ENCODE data around the gene SLC6A4.

DNA sequence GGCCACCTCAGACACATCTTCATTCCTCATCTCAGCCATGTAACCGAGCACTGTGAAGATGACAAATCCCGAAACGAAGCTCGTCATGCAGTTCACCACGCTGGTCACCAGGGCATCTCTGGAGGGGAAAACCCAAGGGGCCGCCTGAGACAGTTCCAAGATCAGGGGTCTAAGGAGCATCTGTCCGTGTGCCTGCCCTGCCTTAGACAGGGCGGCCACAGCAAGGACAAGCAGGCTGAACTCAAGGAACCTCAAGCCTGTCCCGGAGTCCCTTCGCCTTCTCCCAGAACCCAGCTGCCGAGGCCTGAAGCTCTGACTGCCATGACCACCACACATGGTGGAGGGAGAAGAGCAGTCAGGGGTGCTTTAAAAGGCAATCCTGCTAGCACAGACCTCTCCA is 22.7 kb downstream of the SLC6A4 start:
- TF ChIP-seq EZH2 (IDR thresholded peaks at IDR 0.05; ENCODE audit: low read length) (no peak), CTCF (optimal IDR thresholded peaks at IDR 0.05 in 1 of 3, IDR thresholded peaks at IDR 0.05 in 1 of 3, conservative IDR thresholded peaks at IDR 0.05 in 1 of 3; ENCODE audit: extremely low read depth in 1 of 3, insufficient read depth in 2 of 3, low read length in 3 of 3) (no peak)

Data from keratinocyte (primary cell).